ENCODE data around the gene PTPRN2. TPM values are rescaled to one million over a fixed set of nuclear protein-coding genes. Genes with fewer than 3 reads are reported as not detected.

Gene PTPRN2
- total and polyA plus RNA-seq, 9 of the 15 experiments (the other 6 are each of a cell fraction or from before 2014, with no cell fraction given) = not detected

GRCh38 chr7:158134824-158135223, 452.8 kb downstream of the PTPRN2 start (continued):
- no peak for TF ChIP-seq HMGN3 (IDR thresholded peaks at IDR 0.05; ENCODE audit: borderline replicate concordance, extremely low read depth, insufficient read length, low read depth, low read length)
- TF ChIP-seq, protein P1, sequence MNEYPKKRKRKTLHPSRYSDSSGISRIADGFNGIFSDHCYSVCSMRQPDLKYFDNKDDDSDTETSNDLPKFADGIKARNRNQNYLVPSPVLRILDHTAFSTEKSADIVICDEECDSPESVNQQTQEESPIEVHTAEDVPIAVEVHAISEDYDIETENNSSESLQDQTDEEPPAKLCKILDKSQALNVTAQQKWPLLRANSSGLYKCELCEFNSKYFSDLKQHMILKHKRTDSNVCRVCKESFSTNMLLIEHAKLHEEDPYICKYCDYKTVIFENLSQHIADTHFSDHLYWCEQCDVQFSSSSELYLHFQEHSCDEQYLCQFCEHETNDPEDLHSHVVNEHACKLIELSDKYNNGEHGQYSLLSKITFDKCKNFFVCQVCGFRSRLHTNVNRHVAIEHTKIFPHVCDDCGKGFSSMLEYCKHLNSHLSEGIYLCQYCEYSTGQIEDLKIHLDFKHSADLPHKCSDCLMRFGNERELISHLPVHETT (CRISPR knock-in tag; conservative IDR thresholded peaks at IDR 0.05 in 1 of 2, IDR thresholded peaks at IDR 0.05 in 1 of 2) = no peak
- no peak for TF ChIP-seq MNT (conservative IDR thresholded peaks at IDR 0.05)
- TF ChIP-seq ZFP30 (CRISPR knock-in tag; IDR thresholded peaks at IDR 0.05; ENCODE audit: borderline replicate concordance) = no peak

GRCh38 chr7:158133515-158134271, 453.9 kb downstream of the PTPRN2 start:
- ChIA-PET CTCF (ENCODE audit: low intra/inter-chr PET ratio) (no interaction called here), POLR2A (no interaction called here)
- Histone ChIP-seq H3K4me2 (ENCODE audit: insufficient read depth, low read length) (no peak overlapping the region), H3K4me1 (replicated peaks in 1 of 2; ENCODE audit: control insufficient read depth in 2 of 2, insufficient read depth in 2 of 2, low read length in 2 of 2) (no peaks in the 10 kb centered on the region), H4K20me1 (replicated peaks; ENCODE audit: control insufficient read depth, insufficient read depth, low read length) (no peaks in the 10 kb centered on the region), H3K27ac (ENCODE audit: extremely low read depth, low read depth, low read length) (no peak overlapping the region), H3K27me3 (ENCODE audit: control insufficient read depth in 2 of 2, insufficient read depth in 2 of 2, low read length in 2 of 2) (peaks cover 2 to 47% of the 10 kb centered on the region in 2 experiments; a peak in 4 of 5 replicates), H3K4me3 (no peak overlapping the region), H3K36me3 (ENCODE audit: control insufficient read depth, insufficient read depth, low read length) (no peaks in the 10 kb centered on the region), H3K79me2 (ENCODE audit: control insufficient read depth, insufficient read depth, low read length) (no peaks in the 10 kb centered on the region), H3K9me3 (replicated peaks; ENCODE audit: control insufficient read depth, insufficient read depth, low read depth, low read length) (peaks cover 7% of the 10 kb centered on the region), H2AFZ (ENCODE audit: low read depth, low read length) (no peak overlapping the region), H3K9ac (ENCODE audit: insufficient read depth in 1 of 2, low read depth in 2 of 2, low read length in 2 of 2) (no peak overlapping the region), H3K9me1 (ENCODE audit: control insufficient read depth, insufficient read depth, low read length) (no peaks in the 10 kb centered on the region)
- under 1% methylated on average over 36 of the region's 36 CpGs for WGBS (ENCODE audit: insufficient coverage, low coverage, missing lambda C conversion rate)
- no peak for DNase-seq (ENCODE audit: extremely low read depth in 1 of 4, low spot score in 3 of 4)
- in situ Hi-C loops (cut with MboI) (no loop called here), intact Hi-C loops (cut with micrococcal nuclease) (no loop called here)
- TF ChIP-seq, protein P2, sequence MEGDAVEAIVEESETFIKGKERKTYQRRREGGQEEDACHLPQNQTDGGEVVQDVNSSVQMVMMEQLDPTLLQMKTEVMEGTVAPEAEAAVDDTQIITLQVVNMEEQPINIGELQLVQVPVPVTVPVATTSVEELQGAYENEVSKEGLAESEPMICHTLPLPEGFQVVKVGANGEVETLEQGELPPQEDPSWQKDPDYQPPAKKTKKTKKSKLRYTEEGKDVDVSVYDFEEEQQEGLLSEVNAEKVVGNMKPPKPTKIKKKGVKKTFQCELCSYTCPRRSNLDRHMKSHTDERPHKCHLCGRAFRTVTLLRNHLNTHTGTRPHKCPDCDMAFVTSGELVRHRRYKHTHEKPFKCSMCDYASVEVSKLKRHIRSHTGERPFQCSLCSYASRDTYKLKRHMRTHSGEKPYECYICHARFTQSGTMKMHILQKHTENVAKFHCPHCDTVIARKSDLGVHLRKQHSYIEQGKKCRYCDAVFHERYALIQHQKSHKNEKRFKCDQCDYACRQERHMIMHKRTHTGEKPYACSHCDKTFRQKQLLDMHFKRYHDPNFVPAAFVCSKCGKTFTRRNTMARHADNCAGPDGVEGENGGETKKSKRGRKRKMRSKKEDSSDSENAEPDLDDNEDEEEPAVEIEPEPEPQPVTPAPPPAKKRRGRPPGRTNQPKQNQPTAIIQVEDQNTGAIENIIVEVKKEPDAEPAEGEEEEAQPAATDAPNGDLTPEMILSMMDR (IDR thresholded peaks at IDR 0.05 in 2 of 3, conservative IDR thresholded peaks at IDR 0.05 in 1 of 3; ENCODE audit: insufficient read depth in 2 of 3, low read depth in 1 of 3, low read length in 3 of 3) = peak in 2 of 3 experiments; percentile 8 to 18; a peak in 2 of 6 replicates
- TF ChIP-seq ZNF165 (CRISPR knock-in tag; IDR thresholded peaks at IDR 0.05; ENCODE audit: borderline replicate concordance) = no peak
- 0 out of 4 replicates have a peak, but pooled peaks of 1 of the 2 experiments have one; percentile 4 for TF ChIP-seq RAD21 (CRISPR knock-in tag; conservative IDR thresholded peaks at IDR 0.05 in 1 of 2, IDR thresholded peaks at IDR 0.05 in 1 of 2)
- FAIRE-seq = no peak
- BruUV-seq (replicated peaks) = no TSS peak
- ATAC-seq = peak; percentile 42; the same call in 1 of the 3 replicates
